ENCODE results near the gene USP40.
A peak's percentile ranks its signal among the peaks of the same experiment; 100 is the strongest.

USP40 gene

DNA sequence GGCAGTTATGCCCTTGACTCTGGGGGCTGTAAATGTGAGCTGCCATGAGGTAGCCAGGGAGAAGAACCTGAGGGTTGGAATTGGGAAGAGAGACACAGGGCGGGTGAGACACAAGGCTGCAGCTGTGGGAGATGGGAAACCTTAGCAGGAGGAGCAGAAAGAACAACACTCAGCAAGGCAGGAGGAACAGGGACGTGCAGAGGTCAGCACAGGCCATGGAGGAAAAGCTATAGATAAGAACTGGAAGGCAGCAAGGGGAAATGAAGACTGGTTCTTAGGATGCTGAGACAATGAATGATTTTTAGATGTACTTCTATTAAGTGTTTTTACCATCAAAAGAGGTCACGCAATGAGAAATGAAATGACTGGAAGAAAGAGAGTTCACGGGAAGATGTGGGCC lies 80.2 kb downstream of the USP40 start:
- no peaks in the 10 kb centered on the region for H3K4me1 Mint-ChIP-seq (ENCODE audit: low read depth in 2 of 2)
- H3K4me3 Mint-ChIP-seq, result no peak overlapping the region
- ATAC-seq (replicated peaks) (no peak), DNase-seq (no peak)
- peaks cover 23% of the 10 kb centered on the region for H3K36me3 Mint-ChIP-seq (ENCODE audit: insufficient read depth)
- H3K9me3 Mint-ChIP-seq, result no peaks in the 10 kb centered on the region
- H3K27ac Mint-ChIP-seq, result peak overlapping the region in 1 of 2 donors; percentile 35
- H3K27me3 Mint-ChIP-seq, result no peaks in the 10 kb centered on the region

GRCh38 chr2:233485726-233486125 lies 80.9 kb downstream of the USP40 start:
- Mint-ChIP-seq H3K36me3 (ENCODE audit: insufficient read depth) (peaks cover 23% of the 10 kb centered on the region), H3K27ac (peak overlapping the region in 1 of 2 donors; percentile 35), H3K9me3 (no peaks in the 10 kb centered on the region), H3K4me1 (ENCODE audit: low read depth in 2 of 2) (no peaks in the 10 kb centered on the region), H3K27me3 (no peaks in the 10 kb centered on the region), H3K4me3 (no peak overlapping the region)
- DNase-seq (no peak), ATAC-seq (replicated peaks) (no peak)

GRCh38 chr2:233482616-233483015 lies 84.0 kb downstream of the USP40 start:
- Mint-ChIP-seq H3K4me3 (no peak overlapping the region), H3K9me3 (no peaks in the 10 kb centered on the region), H3K4me1 (ENCODE audit: low read depth in 2 of 2) (no peaks in the 10 kb centered on the region), H3K27me3 (no peaks in the 10 kb centered on the region), H3K36me3 (ENCODE audit: insufficient read depth) (peaks cover 20% of the 10 kb centered on the region), H3K27ac (peak overlapping the region in 1 of 2 donors; percentile 4)
- ATAC-seq (replicated peaks), result no peak
- no peak for DNase-seq

DNA sequence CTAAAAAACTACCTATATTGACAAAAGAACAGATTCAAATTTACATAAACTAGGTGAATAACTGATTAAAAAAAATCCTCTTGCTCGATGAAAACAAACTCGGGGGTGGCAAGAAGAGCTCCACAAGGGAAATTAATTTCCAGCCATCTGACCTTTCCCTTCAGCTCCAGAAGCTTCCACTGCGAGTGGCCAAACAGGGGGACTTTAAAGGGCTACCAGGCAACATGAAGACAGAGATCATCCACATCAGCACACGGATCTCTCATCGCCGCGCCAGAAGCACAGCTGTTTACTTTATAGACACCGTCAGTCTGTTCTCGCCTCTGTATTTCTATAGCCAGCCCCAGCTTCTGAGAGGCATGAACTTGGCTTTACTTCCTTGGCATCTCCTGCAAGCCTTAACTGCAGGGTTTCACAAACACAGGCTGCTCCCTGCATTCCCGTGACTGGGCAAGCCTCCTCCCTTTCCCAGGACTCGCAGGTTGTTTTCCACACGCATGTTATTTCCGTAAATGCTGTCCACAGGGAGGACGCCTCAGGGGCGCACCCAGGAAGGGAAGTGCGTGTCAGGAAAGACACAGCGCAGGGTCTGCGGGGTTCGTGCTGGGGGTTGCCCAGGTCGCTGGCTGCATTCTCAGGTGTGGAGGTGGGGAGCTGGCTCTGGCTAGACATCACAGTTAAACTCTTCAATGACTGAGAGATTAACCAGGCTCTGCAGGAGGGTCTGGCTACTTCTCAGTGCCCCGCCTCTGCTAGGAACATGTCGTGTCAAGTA lies 85.0 kb downstream of the USP40 start:
- ATAC-seq (replicated peaks) (no peak), DNase-seq (no peak)
- Mint-ChIP-seq H3K9me3 (no peaks in the 10 kb centered on the region), H3K4me3 (no peak overlapping the region), H3K4me1 (ENCODE audit: low read depth in 2 of 2) (no peaks in the 10 kb centered on the region), H3K27me3 (no peaks in the 10 kb centered on the region), H3K27ac (no peak overlapping the region), H3K36me3 (ENCODE audit: insufficient read depth) (peaks cover 20% of the 10 kb centered on the region)

DNA sequence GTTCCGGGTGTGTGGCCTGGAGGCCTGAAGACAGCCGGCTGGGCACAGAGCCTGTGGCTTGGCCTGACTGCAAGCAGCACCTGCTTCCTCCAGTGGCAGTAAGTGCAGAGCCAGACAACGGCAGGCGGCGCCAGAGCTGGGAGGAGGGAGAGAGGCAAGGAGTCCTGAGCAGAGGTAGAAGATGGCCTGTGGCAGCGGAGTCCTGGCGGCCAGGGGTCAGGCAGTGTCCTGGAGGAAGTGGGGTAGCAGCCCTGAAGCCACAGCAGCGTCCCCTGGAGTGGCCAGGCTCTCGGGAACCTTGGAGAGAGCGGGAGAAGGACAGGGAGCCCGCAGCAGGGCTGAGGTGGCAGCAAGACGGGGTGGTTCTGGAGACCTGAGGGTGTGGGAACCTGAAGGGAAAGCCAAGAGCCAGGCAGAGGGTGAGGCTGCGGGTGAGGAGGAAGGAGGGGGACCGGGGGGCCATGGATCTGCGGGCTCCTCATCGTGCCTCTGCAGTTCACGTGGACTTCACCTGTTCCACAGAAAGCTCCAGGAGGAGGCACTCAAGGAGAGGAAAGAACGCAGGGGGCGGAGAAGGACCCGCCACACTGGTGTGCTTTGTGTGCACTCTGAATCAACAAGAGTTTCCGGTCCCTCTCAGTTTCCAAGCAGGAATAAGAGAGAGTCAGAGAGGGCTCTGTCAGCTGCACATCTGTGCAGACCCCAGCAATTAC lies 85.9 kb downstream of the USP40 start:
- DNase-seq, result no peak
- no peak overlapping the region for H3K4me3 Mint-ChIP-seq
- no peaks in the 10 kb centered on the region for H3K9me3 Mint-ChIP-seq

GRCh38 chr2:233479616-233480489 lies 86.7 kb downstream of the USP40 start:
- H3K27me3 Mint-ChIP-seq, result no peaks in the 10 kb centered on the region
- no peak overlapping the region for H3K4me3 Mint-ChIP-seq
- DNase-seq (no peak), ATAC-seq (replicated peaks) (no peak)
- no peaks in the 10 kb centered on the region for H3K9me3 Mint-ChIP-seq
- H3K36me3 Mint-ChIP-seq (ENCODE audit: insufficient read depth), result peaks cover 20% of the 10 kb centered on the region
- no peaks in the 10 kb centered on the region for H3K4me1 Mint-ChIP-seq (ENCODE audit: low read depth in 2 of 2)
- H3K27ac Mint-ChIP-seq, result peak overlapping the region in 1 of 2 donors; percentile 69

More for the DNA sequence above, 85.9 kb downstream of the USP40 start:
- Mint-ChIP-seq H3K36me3 (ENCODE audit: insufficient read depth) (peaks cover 20% of the 10 kb centered on the region), H3K27ac (peak overlapping the region in 1 of 2 donors; percentile 69), H3K4me1 (ENCODE audit: low read depth in 2 of 2) (no peaks in the 10 kb centered on the region), H3K27me3 (no peaks in the 10 kb centered on the region)
- no peak for ATAC-seq (replicated peaks)

DNA sequence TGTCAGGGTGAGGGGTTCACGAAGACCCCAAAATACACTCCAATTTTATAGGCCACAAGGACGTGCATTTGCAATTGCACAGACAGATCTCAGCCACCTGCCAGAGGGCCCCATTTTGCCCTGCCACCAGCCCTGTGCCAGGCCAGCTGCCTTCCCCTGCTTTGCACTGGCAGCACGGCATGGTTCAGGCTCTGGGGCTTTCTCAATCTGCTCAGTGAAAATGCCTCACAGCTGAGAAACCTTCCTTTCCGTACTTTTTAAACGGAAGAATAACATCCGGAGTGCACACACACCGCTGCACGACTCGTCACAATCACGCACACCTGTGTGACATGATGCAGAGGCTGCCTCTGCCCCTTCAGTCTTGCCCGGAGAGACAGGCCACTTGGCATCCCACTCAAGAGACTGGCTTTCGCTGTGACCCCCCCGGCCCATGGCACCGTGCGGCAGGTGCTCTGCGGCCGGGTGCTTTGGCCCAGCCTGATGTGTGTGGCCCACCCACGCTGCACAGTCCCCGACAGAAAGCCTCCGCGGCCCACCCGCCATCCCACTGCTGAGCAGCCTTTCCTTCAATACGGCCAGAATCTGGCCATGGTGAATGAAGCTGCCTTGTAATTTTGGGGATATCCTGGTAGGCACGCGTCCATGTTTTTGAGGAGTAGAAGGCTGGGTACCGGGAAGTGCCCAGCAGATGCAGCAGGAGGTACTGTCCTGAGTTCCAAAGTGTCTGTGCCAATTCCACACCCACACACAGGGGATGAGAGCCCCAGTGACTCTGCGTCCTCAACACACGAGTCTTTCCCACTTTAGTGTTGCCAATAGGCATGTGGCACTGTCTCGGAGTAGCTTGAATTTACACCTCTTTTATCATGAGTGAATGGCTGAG lies 88.8 kb downstream of the USP40 start:
- Mint-ChIP-seq H3K4me1 (ENCODE audit: low read depth in 2 of 2) (no peaks in the 10 kb centered on the region), H3K9me3 (no peaks in the 10 kb centered on the region), H3K36me3 (ENCODE audit: insufficient read depth) (peaks cover 10% of the 10 kb centered on the region), H3K4me3 (no peak overlapping the region), H3K27me3 (no peaks in the 10 kb centered on the region), H3K27ac (no peak overlapping the region)
- DNase-seq, result no peak
- no peak for ATAC-seq (replicated peaks)

DNA sequence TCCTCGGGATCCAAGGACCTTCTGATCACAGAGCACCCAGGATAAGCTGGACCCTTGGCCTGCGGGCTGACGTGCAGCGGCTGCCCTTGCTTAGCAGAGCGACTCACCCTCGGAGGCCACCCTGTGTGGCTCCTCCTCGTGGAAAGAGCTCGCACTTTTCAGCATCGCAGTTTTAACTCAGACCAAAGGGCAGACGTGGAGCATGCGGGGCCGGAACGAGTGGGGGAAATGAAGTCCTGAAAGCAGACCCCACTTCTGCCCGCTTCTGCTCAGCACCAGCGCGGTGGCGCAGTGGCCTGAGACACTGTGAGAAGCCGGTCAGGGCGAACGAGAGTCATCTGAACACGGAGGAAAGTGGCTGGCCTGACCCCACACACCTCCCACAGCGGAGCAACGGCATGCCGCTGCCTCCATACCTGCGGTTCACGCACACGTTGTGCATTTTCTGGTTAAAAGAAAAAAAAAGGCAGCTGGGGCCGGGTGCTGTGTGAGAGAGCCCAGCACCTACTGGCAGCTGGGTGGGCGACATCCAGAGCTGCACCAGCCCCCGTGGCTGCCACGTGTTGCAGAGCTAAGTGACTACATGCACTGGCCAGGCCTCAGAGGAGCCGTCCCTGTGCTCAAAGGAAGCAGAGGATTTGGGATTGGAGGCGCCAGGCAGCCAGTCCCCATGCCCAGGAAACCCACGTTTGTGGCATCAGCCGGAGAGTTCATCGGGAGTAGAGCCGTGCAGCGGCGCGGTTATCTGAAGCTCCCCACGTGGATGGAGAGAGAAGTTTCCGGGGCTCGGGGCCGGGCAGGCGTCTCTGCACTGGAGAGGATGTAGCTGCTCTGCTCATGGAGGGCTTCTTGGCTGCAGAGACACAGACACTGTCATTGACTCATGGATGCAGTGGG lies 89.7 kb downstream of the USP40 start:
- no peaks in the 10 kb centered on the region for H3K4me1 Mint-ChIP-seq (ENCODE audit: low read depth in 2 of 2)

DNA sequence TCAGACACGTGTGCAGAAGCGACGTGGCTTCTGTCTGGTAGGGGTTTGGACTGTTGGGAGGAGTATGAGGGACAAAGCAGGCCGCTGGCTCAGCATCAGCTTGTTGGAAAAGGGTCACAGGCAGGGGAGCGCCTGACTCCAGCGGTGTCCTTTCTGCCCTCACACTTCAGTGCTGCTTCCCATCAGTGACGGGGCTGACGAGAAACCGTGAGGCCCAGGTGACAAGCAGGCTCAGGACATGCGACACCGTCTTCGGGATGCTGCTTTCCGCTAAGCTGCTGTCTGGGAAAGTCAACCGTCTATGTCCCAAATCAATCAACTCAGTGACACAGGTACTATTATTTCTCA lies 90.5 kb downstream of the USP40 start:
- H3K9me3 Mint-ChIP-seq, result no peaks in the 10 kb centered on the region
- H3K36me3 Mint-ChIP-seq (ENCODE audit: insufficient read depth), result peaks cover 12% of the 10 kb centered on the region
- H3K4me3 Mint-ChIP-seq, result no peak overlapping the region

More for the DNA sequence above, 89.7 kb downstream of the USP40 start:
- no peak overlapping the region for H3K4me3 Mint-ChIP-seq
- no peak for DNase-seq
- peaks cover 11% of the 10 kb centered on the region for H3K36me3 Mint-ChIP-seq (ENCODE audit: insufficient read depth)
- ATAC-seq (replicated peaks), result no peak
- no peaks in the 10 kb centered on the region for H3K27me3 Mint-ChIP-seq
- peak overlapping the region in 1 of 2 donors; percentile 28 for H3K27ac Mint-ChIP-seq
- H3K9me3 Mint-ChIP-seq, result no peaks in the 10 kb centered on the region

DNA sequence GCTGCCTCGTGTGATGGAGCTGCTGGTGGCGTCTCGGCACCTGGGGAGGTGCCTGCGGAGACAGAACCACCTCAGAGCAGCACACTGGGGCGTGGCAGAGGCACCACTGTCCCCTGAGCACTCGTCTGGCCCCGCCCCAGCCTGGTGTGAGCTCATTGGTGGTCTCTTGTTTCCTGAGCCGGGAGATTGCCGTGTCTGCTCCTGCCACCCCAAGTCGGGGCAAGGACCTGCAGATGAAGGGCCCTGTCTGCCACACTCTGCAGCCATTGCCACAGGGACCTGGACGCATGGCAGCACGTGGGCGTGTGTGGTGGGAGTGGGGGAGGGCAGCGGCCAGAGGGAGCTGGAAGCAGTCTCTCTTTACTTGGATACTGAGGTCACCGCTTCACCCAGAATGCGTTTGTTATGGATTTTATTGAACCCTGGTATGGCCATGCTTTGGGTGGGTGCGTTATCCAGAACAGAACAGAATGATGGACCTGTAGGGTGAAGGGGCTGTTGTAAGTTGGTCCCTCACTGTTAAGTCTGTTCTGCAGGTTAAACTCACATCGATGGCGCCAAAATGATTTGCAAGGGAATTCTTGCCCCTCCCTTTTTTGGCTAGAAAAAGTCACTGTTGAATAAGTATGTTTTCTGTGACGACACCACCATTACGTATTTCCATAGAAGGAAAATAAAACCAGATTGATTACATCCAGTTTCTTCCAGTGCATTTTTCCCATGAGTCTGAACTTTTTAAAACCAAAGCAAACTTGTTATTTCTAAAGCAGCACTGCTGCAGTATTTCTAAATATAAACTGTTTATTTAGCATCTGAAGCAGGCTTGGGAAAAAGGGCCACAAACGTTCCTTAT lies 92.0 kb downstream of the USP40 start:
- no peak for DNase-seq
- H3K4me3 Mint-ChIP-seq, result no peak overlapping the region
- no peaks in the 10 kb centered on the region for H3K27me3 Mint-ChIP-seq
- ATAC-seq (replicated peaks), result no peak
- no peaks in the 10 kb centered on the region for H3K4me1 Mint-ChIP-seq (ENCODE audit: low read depth in 2 of 2)
- peaks cover 18% of the 10 kb centered on the region for H3K36me3 Mint-ChIP-seq (ENCODE audit: insufficient read depth)
- H3K27ac Mint-ChIP-seq, result no peak overlapping the region
- H3K9me3 Mint-ChIP-seq, result no peaks in the 10 kb centered on the region

More for the DNA sequence above, 90.5 kb downstream of the USP40 start:
- Mint-ChIP-seq H3K4me1 (ENCODE audit: low read depth in 2 of 2) (no peaks in the 10 kb centered on the region), H3K27me3 (no peaks in the 10 kb centered on the region), H3K27ac (no peak overlapping the region)
- DNase-seq, result no peak
- no peak for ATAC-seq (replicated peaks)

GRCh38 chr2:233473878-233474277 lies 92.7 kb downstream of the USP40 start:
- no peaks in the 10 kb centered on the region for H3K9me3 Mint-ChIP-seq
- ATAC-seq (replicated peaks), result no peak
- H3K36me3 Mint-ChIP-seq (ENCODE audit: insufficient read depth), result peaks cover 20% of the 10 kb centered on the region
- no peak for DNase-seq
- no peaks in the 10 kb centered on the region for H3K4me1 Mint-ChIP-seq (ENCODE audit: low read depth in 2 of 2)
- no peak overlapping the region for H3K27ac Mint-ChIP-seq
- no peak overlapping the region for H3K4me3 Mint-ChIP-seq
- H3K27me3 Mint-ChIP-seq, result no peaks in the 10 kb centered on the region

All from effector memory CD8-positive, alpha-beta T cell (primary cell).